ENCODE results near the gene TMEM245. TPM values are rescaled to one million over a fixed set of nuclear protein-coding genes. Genes with fewer than 3 reads are reported as not detected.

TMEM245 gene
- total and polyA plus RNA-seq, 10 of the 15 experiments (the other 5 are each of a cell fraction or from before 2014, with no cell fraction given): 7.4 to 36.1 (median 19.0) TPM

DNA sequence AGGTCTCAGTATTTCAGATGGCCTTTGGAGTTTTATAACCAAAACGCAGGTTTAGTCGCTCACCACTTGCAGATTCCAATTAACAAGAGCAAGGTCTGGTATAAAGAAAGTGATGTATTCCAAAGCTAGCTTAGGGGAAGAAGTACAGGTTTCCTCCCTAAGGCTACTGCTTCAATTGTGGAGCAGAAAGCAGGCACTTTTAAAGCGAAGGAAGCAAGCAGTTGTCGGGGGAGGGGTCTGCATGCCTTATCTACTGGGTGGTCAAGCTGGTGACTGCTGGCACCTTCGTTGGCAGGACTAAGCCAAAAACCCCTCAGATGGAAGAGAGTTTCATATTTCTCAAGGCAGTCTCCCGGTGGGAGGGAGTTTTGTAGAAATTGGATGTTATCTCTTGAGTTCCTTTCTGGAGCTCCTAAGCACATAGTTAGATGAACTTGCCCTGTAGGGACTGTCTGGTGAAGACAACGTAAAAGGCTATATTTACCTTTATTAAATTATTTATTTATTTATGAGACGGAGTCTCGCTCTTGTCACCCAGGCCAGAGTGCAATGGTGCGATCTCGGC, 1.6 kb upstream of the TMEM245 start:
- Histone ChIP-seq H3K9me3 (replicated peaks; ENCODE audit: control insufficient read depth, insufficient read depth, low read length) (no peaks in the 10 kb centered on the region), H4K20me1 (ENCODE audit: control insufficient read depth, insufficient read depth) (no peaks in the 10 kb centered on the region), H3K27ac (ENCODE audit: control insufficient read depth, insufficient read depth) (no peak overlapping the region), H3K36me3 (ENCODE audit: control insufficient read depth in 2 of 2, insufficient read depth in 2 of 2, low read length in 1 of 2) (no peaks in the 10 kb centered on the region), H3K4me2 (ENCODE audit: control insufficient read depth, insufficient read depth) (no peak overlapping the region), H3K79me2 (ENCODE audit: control insufficient read depth, insufficient read depth, low read length) (peaks cover 32% of the 10 kb centered on the region), H2AFZ (ENCODE audit: control insufficient read depth, low read depth, low read length) (no peak overlapping the region), H3K9ac (ENCODE audit: control insufficient read depth, insufficient read depth, low read length) (no peak overlapping the region), H3K4me1 (ENCODE audit: control insufficient read depth, insufficient read depth, low read length) (peaks cover 7% of the 10 kb centered on the region; the same call in 1 of the 2 replicates), H3K27me3 (replicated peaks in 1 of 2; ENCODE audit: control insufficient read depth in 2 of 2, insufficient read depth in 2 of 2, low read length in 1 of 2) (no peaks in the 10 kb centered on the region), H3K4me3 (no peak overlapping the region)
- no peak for ATAC-seq
- RAD21 ChIA-PET (ENCODE audit: unreplicated experiment): no interaction called here
- 95% methylated on average over 11 of the region's 11 CpGs for WGBS (ENCODE audit: insufficient coverage, insufficient replicate concordance, low lambda C conversion rate, missing lambda C conversion rate)
- BruUV-seq (replicated peaks): no TSS peak
- POLR2A ChIA-PET: interaction anchor here (0.5 kb wide), 1 partner anchor 14 kb away, joined by 3 read pairs; no protein-coding TSS in a partner anchor
- in situ Hi-C loops (cut with MboI) (no loop called here), intact Hi-C loops (cut with micrococcal nuclease; ENCODE audit: unreplicated experiment) (no loop called here)
- no peak for DNase-seq (ENCODE audit: low read depth, low spot score)
- TF ChIP-seq NR2C2 (IDR thresholded peaks at IDR 0.05; ENCODE audit: borderline replicate concordance, control insufficient read depth, insufficient read length, low read depth) (no peak), MTA2 (IDR thresholded peaks at IDR 0.05; ENCODE audit: low read depth) (no peak), TBL1XR1 (IDR thresholded peaks at IDR 0.05; ENCODE audit: low read depth, low read length) (no peak), PAX5 (IDR thresholded peaks at IDR 0.05; ENCODE audit: borderline replicate concordance, low read depth, low read length) (no peak), CREM (IDR thresholded peaks at IDR 0.05; ENCODE audit: low read depth) (no peak), CHD2 (IDR thresholded peaks at IDR 0.05; ENCODE audit: borderline replicate concordance, low read depth, low read length) (no peak), RUNX3 (IDR thresholded peaks at IDR 0.05; ENCODE audit: low read length) (no peak), CBX3 (IDR thresholded peaks at IDR 0.05; ENCODE audit: borderline replicate concordance, low read depth) (no peak), LARP7 (IDR thresholded peaks at IDR 0.05) (no peak), POU2F2 (IDR thresholded peaks at IDR 0.05; ENCODE audit: borderline replicate concordance, low read depth, low read length) (no peak)
- TF ChIP-seq, protein P1, sequence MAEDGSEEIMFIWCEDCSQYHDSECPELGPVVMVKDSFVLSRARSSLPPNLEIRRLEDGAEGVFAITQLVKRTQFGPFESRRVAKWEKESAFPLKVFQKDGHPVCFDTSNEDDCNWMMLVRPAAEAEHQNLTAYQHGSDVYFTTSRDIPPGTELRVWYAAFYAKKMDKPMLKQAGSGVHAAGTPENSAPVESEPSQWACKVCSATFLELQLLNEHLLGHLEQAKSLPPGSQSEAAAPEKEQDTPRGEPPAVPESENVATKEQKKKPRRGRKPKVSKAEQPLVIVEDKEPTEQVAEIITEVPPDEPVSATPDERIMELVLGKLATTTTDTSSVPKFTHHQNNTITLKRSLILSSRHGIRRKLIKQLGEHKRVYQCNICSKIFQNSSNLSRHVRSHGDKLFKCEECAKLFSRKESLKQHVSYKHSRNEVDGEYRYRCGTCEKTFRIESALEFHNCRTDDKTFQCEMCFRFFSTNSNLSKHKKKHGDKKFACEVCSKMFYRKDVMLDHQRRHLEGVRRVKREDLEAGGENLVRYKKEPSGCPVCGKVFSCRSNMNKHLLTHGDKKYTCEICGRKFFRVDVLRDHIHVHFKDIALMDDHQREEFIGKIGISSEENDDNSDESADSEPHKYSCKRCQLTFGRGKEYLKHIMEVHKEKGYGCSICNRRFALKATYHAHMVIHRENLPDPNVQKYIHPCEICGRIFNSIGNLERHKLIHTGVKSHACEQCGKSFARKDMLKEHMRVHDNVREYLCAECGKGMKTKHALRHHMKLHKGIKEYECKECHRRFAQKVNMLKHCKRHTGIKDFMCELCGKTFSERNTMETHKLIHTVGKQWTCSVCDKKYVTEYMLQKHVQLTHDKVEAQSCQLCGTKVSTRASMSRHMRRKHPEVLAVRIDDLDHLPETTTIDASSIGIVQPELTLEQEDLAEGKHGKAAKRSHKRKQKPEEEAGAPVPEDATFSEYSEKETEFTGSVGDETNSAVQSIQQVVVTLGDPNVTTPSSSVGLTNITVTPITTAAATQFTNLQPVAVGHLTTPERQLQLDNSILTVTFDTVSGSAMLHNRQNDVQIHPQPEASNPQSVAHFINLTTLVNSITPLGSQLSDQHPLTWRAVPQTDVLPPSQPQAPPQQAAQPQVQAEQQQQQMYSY (CRISPR knock-in tag; IDR thresholded peaks at IDR 0.05): no peak
- TF ChIP-seq, protein P2, sequence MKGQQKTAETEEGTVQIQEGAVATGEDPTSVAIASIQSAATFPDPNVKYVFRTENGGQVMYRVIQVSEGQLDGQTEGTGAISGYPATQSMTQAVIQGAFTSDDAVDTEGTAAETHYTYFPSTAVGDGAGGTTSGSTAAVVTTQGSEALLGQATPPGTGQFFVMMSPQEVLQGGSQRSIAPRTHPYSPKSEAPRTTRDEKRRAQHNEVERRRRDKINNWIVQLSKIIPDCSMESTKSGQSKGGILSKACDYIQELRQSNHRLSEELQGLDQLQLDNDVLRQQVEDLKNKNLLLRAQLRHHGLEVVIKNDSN (IDR thresholded peaks at IDR 0.05; ENCODE audit: borderline replicate concordance, extremely low read length, insufficient read depth, low read depth, low read length): no peak
- CTCF ChIA-PET: no interaction called here
- SMC1A ChIA-PET (ENCODE audit: uncharacterized antibody, unreplicated experiment): interaction anchor here (1.9 kb wide), 1 partner anchor 104 kb away, joined by 5 read pairs; no protein-coding TSS in a partner anchor
- no peak for FAIRE-seq
